CD1c-positive myeloid dendritic cell (primary cell): ENCODE results near the gene PTGDR.

ENCODE experiments used
- DNase-seq: peaks from one replicate; pipeline ENCODE4 v3.0.0-alpha.2; 2016; ENCODE audit errors: extremely low spot score

PTGDR gene

GRCh38 chr14:52267501-52268278, at the start of gene PTGDR:
Gene PTGDR (plus strand): TSS chr14:52267698. CDS start chr14:52267815, 117 bp downstream.
- peak; percentile 19 for DNase-seq

GRCh38 chr14:52219488-52220084, 47.9 kb upstream of the PTGDR start:
- no peak for DNase-seq

- DNase-seq, result no peak
Observed at GRCh38 chr14:52220924-52221811, 46.3 kb upstream of the PTGDR start.

GRCh38 chr14:52222901-52223300, 44.6 kb upstream of the PTGDR start:
- DNase-seq, result no peak

- no peak for DNase-seq
Observed at GRCh38 chr14:52227619-52228222, 39.8 kb upstream of the PTGDR start.

- DNase-seq, result no peak
Observed at GRCh38 chr14:52233693-52234092, 33.8 kb upstream of the PTGDR start.

GRCh38 chr14:52235434-52235833, 32.1 kb upstream of the PTGDR start:
- no peak for DNase-seq

GRCh38 chr14:52235866-52236510, 31.5 kb upstream of the PTGDR start:
- DNase-seq, result no peak

GRCh38 chr14:52238682-52239081, 28.8 kb upstream of the PTGDR start:
- DNase-seq, result no peak

- DNase-seq, result no peak
Observed at GRCh38 chr14:52240623-52241022, 26.9 kb upstream of the PTGDR start.

GRCh38 chr14:52241087-52241793, 26.3 kb upstream of the PTGDR start:
- DNase-seq, result no peak

- DNase-seq, result no peak
Observed at GRCh38 chr14:52244328-52244727, 23.2 kb upstream of the PTGDR start.

- no peak for DNase-seq
Observed at GRCh38 chr14:52244997-52245396, 22.5 kb upstream of the PTGDR start.

GRCh38 chr14:52248057-52248456, 19.4 kb upstream of the PTGDR start:
- no peak for DNase-seq

- no peak for DNase-seq
Observed at GRCh38 chr14:52251724-52252123, 15.8 kb upstream of the PTGDR start.

- no peak for DNase-seq
Observed at GRCh38 chr14:52253503-52253902, 14.0 kb upstream of the PTGDR start.

GRCh38 chr14:52254086-52254485, 13.4 kb upstream of the PTGDR start:
- no peak for DNase-seq

- no peak for DNase-seq
Observed at GRCh38 chr14:52258783-52259182, 8.7 kb upstream of the PTGDR start.

- no peak for DNase-seq
Observed at GRCh38 chr14:52259434-52259833, 8.1 kb upstream of the PTGDR start.

- no peak for DNase-seq
Observed at GRCh38 chr14:52262600-52262999, 4.9 kb upstream of the PTGDR start.

GRCh38 chr14:52263190-52263589, 4.3 kb upstream of the PTGDR start:
- DNase-seq, result no peak
